SU-DHL-6 (cell line): Measurements from ENCODE around the gene CNOT8.

ENCODE experiments used
- H2AFZ ChIP-seq: fragments of 200-600 bp; sonication (generic); 2 replicates; pipeline ENCODE4 v1.6.1; 2014; ENCODE audit warnings: low read depth, mild to moderate bottlenecking, moderate library complexity, mixed read lengths, antibody characterized with exemption, low read length; ENCODE audit not compliant: severe bottlenecking
- H3F3A ChIP-seq: fragments of 200-600 bp; shearing (Covaris generic); 2 replicates; pipeline ENCODE4 v1.6.0; 2016; ENCODE audit warnings: antibody characterized with exemption, mild to moderate bottlenecking; ENCODE audit not compliant: insufficient read depth
- H3K27ac ChIP-seq: fragments of 200-600 bp; sonication (generic); 2 replicates; pipeline ENCODE4 v1.5.1; 2016; ENCODE audit warnings: low read depth, mild to moderate bottlenecking, low read length, moderate library complexity, mixed read lengths
- H3K27me3 ChIP-seq: fragments of 200-600 bp; sonication (generic), shearing (Covaris generic); 2 replicates; pipeline ENCODE4 v1.6.0; 2014; ENCODE audit warnings: mild to moderate bottlenecking, low read length
- H3K36me3 ChIP-seq: fragments of 200-600 bp; sonication (generic); 2 replicates; pipeline ENCODE4 v1.6.1; 2014; ENCODE audit warnings: mild to moderate bottlenecking, low read length, mixed read lengths
- H3K4me2 ChIP-seq: fragments of 300-600, 200-600 bp; shearing (Covaris generic), sonication (generic); 2 replicates; pipeline ENCODE4 v1.6.0; 2014; ENCODE audit warnings: low read length, low read depth, mild to moderate bottlenecking; ENCODE audit not compliant: poor library complexity, severe bottlenecking
- H3K4me3 ChIP-seq: fragments of 200-600 bp; sonication (generic); 2 replicates; pipeline ENCODE4 v1.5.1; 2014; ENCODE audit warnings: antibody characterized with exemption, low read length, mild to moderate bottlenecking, mixed read lengths; ENCODE audit not compliant: insufficient read depth, poor library complexity, severe bottlenecking
- H3K79me2 ChIP-seq: fragments of 200-600 bp; sonication (generic); 2 replicates; pipeline ENCODE4 v1.6.1; 2014; ENCODE audit warnings: mild to moderate bottlenecking, low read length, moderate library complexity; ENCODE audit not compliant: insufficient read depth
- H3K9ac ChIP-seq: fragments of 200-600 bp; sonication (generic); 2 replicates; pipeline ENCODE4 v1.7.0; 2014; ENCODE audit warnings: mild to moderate bottlenecking, low read length
- H3K9me2 ChIP-seq: fragments of 200-600 bp; sonication (generic); replicated peaks from 2 replicates; pipeline ENCODE4 v1.6.1; 2014; ENCODE audit warnings: low read length; ENCODE audit not compliant: insufficient read depth
- H3K9me3 ChIP-seq: fragments of 200-600 bp; sonication (generic); 2 replicates; pipeline ENCODE4 v1.6.1; 2014; ENCODE audit warnings: low read length, mixed read lengths; ENCODE audit not compliant: insufficient read depth
- H4K20me1 ChIP-seq: fragments of 200-600 bp; sonication (generic); 2 replicates; pipeline ENCODE4 v1.6.1; 2014; ENCODE audit warnings: low read depth, mild to moderate bottlenecking, antibody characterized with exemption, low read length, moderate library complexity, mixed read lengths
- CTCF ChIP-seq: fragments of 200-600 bp; sonication (generic); IDR thresholded peaks from one replicate; pipeline ENCODE4 v1.5.1; 2017; ENCODE audit warnings: antibody characterized with exemption, mild to moderate bottlenecking, low read length, moderate library complexity; ENCODE audit not compliant: insufficient read depth, poor library complexity, severe bottlenecking
- EZH2phosphoT487 ChIP-seq: fragments of 200-600 bp; sonication (generic), shearing (Covaris generic); conservative IDR thresholded peaks from 2 replicates; pipeline ENCODE4 v1.6.1; 2018; ENCODE audit warnings: mild to moderate bottlenecking, antibody characterized with exemption, low read length, moderate library complexity, mixed read lengths

CNOT8 gene

GRCh38 chr5:154815684-154816247 lies 42.7 kb upstream of the CNOT8 start:
- Histone ChIP-seq H3K9me3 (no peaks in the 10 kb centered on the region), H3K36me3 (peaks cover 33% of the 10 kb centered on the region), H3K9ac (no peak overlapping the region), H3K4me3 (no peak overlapping the region), H3K4me2 (no peak overlapping the region), H3K27me3 (no peaks in the 10 kb centered on the region), H4K20me1 (no peaks in the 10 kb centered on the region; the same call in 1 of the 2 replicates), H2AFZ (no peak overlapping the region), H3K27ac (no peak overlapping the region), H3K9me2 (no peaks in the 10 kb centered on the region), H3F3A (peaks cover 10% of the 10 kb centered on the region; the same call in 1 of the 2 replicates), H3K79me2 (no peaks in the 10 kb centered on the region; the same call in 1 of the 2 replicates)
- TF ChIP-seq EZH2phosphoT487: no peak
- no peak for TF ChIP-seq CTCF

- H3K27ac ChIP-seq: no peak overlapping the region
- no peak overlapping the region for H3K9ac ChIP-seq
- peaks cover 27% of the 10 kb centered on the region; the same call in 1 of the 2 replicates for H3K36me3 ChIP-seq
- H4K20me1 ChIP-seq: no peaks in the 10 kb centered on the region; the same call in 1 of the 2 replicates
- H2AFZ ChIP-seq: no peak overlapping the region
- H3K27me3 ChIP-seq: no peaks in the 10 kb centered on the region
- no peaks in the 10 kb centered on the region for H3K9me3 ChIP-seq
- H3K79me2 ChIP-seq: no peaks in the 10 kb centered on the region; the same call in 1 of the 2 replicates
- H3F3A ChIP-seq: no peaks in the 10 kb centered on the region
- TF ChIP-seq CTCF (no peak), EZH2phosphoT487 (no peak)
- H3K4me2 ChIP-seq: no peak overlapping the region
- H3K9me2 ChIP-seq: no peaks in the 10 kb centered on the region
- H3K4me3 ChIP-seq: no peak overlapping the region
Observed at GRCh38 chr5:154816891-154817492, 41.4 kb upstream of the CNOT8 start.

- H3K9me2 ChIP-seq: no peaks in the 10 kb centered on the region
- no peak overlapping the region for H3K27ac ChIP-seq
- H4K20me1 ChIP-seq: no peaks in the 10 kb centered on the region
- H3K36me3 ChIP-seq: peaks cover 23% of the 10 kb centered on the region; the same call in 1 of the 2 replicates
- no peak overlapping the region for H3K4me3 ChIP-seq
- no peak for TF ChIP-seq CTCF
- TF ChIP-seq EZH2phosphoT487: no peak
- no peaks in the 10 kb centered on the region for H3F3A ChIP-seq
- H3K27me3 ChIP-seq: no peaks in the 10 kb centered on the region
- H2AFZ ChIP-seq: no peak overlapping the region
- no peak overlapping the region for H3K4me2 ChIP-seq
- no peaks in the 10 kb centered on the region; the same call in 1 of the 2 replicates for H3K79me2 ChIP-seq
- H3K9ac ChIP-seq: no peak overlapping the region
- no peaks in the 10 kb centered on the region for H3K9me3 ChIP-seq
Observed at GRCh38 chr5:154817815-154818214, 40.6 kb upstream of the CNOT8 start.
